GM21825 (cell line): ENCODE measurements around the gene LIMK2.
"Not testable (repeated sequence)": the region's sequence is repeated elsewhere in the genome, so short reads cannot be mapped to it uniquely, and the experiment has no call there.

Experiments
- ATAC-seq: cut with Tn5 transposase; IDR thresholded peaks from one replicate; pipeline ENCODE4 v1.9.1; 2021; ENCODE audit warnings: mild to moderate bottlenecking, moderate library complexity; ENCODE audit not compliant: unreplicated experiment

LIMK2 gene

GRCh38 chr22:31241936-31242335 lies 29.8 kb downstream of the LIMK2 start:
- ATAC-seq, result no peak

GRCh38 chr22:31243339-31244045 lies 31.4 kb downstream of the LIMK2 start:
- no peak for ATAC-seq

- no peak for ATAC-seq
These were observed 32.2 kb downstream of the LIMK2 start for GRCh38 chr22:31244046-31244942.

GRCh38 chr22:31244943-31245451 lies 32.9 kb downstream of the LIMK2 start:
- ATAC-seq, result no peak

- ATAC-seq, result not testable (repeated sequence)
These were observed 33.9 kb downstream of the LIMK2 start for GRCh38 chr22:31245998-31246397.

GRCh38 chr22:31246687-31247086 lies 34.6 kb downstream of the LIMK2 start:
- ATAC-seq, result no peak

- no peak for ATAC-seq
These were observed 35.6 kb downstream of the LIMK2 start for GRCh38 chr22:31247726-31248125.

GRCh38 chr22:31248138-31248745 lies 36.1 kb downstream of the LIMK2 start:
- no peak for ATAC-seq

DNA sequence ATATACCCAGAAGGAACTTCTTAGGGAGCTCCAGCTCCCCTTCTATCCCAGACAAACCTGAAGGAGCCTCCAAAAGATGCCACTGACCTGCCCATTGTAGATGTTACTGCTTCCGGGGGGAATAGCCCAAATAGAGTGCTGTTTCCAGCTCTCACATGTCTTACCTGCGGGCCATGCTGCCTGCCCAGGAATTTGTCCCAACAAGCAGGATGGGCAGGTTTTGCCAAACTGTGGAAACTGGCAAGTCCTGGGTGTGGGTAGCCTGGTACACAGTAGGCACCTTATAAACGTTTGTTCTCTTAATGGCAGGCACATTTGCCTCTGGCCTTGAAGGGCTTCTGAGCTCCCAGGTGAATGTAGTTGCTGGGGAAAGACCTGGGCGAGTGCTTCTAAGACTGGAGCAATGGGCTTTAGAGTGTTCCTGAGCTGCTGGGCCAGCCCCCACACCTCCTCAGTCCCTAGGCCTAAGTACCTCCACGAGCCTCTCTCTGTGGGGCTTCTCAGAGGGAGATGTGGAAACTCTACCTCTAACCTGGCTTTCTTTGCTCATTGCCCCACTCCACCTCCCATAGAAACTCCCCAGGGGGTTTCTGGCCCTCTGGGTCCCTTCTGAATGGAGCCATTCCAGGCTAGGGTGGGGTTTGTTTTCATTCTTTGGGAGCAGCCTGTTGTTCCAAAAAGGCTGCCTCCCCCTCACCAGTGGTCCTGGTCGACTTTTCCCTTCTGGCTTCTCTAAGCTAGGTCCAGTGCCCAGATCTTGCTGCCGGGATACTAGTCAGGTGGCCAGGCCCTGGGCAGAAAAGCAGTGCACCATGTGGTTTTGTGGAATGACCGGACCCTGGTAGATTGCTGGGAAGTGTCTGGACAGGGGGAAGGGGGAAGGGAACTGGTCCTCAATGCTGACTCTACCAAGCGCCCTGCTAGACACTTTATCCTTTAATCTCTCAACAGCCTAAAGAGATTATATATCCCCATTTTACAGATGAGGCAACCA lies 37.2 kb downstream of the LIMK2 start:
- no peak for ATAC-seq

GRCh38 chr22:31250740-31251600 lies 38.9 kb downstream of the LIMK2 start:
- no peak for ATAC-seq

GRCh38 chr22:31253949-31254348 lies 41.9 kb downstream of the LIMK2 start:
- no peak for ATAC-seq

GRCh38 chr22:31259798-31260473 lies 47.8 kb downstream of the LIMK2 start:
- ATAC-seq, result no peak

GRCh38 chr22:31260474-31260856 lies 48.4 kb downstream of the LIMK2 start:
- no peak for ATAC-seq

DNA sequence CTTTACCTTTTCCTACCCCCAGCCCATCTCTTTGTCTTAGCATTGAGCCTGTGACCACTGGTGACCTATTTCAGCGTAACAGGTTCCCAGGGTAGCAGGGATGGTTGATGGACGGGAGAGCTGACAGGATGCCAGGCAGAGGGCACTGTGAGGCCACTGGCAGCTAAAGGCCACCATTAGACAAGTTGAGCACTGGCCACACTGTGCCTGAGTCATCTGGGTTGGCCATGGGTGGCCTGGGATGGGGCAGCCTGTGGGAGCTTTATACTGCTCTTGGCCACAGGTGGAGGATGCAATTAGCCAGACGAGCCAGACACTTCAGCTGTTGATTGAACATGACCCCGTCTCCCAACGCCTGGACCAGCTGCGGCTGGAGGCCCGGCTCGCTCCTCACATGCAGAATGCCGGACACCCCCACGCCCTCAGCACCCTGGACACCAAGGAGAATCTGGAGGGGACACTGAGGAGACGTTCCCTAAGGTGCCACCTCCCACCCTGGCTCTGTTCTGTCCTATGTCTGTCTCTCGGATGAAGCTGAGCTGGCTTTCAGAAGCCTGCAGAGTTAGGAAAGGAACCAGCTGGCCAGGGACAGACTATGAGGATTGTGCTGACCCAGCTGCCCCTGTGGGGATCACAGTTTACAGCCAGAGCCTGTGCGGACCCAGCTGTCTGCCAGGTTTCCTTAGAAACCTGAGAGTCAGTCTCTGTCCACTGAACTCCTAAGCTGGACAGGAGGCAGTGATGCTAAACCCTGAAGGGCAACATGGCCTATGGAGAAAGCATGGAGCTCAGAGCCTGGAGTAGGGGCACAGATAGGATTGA lies 50.4 kb downstream of the LIMK2 start:
- no peak for ATAC-seq

DNA sequence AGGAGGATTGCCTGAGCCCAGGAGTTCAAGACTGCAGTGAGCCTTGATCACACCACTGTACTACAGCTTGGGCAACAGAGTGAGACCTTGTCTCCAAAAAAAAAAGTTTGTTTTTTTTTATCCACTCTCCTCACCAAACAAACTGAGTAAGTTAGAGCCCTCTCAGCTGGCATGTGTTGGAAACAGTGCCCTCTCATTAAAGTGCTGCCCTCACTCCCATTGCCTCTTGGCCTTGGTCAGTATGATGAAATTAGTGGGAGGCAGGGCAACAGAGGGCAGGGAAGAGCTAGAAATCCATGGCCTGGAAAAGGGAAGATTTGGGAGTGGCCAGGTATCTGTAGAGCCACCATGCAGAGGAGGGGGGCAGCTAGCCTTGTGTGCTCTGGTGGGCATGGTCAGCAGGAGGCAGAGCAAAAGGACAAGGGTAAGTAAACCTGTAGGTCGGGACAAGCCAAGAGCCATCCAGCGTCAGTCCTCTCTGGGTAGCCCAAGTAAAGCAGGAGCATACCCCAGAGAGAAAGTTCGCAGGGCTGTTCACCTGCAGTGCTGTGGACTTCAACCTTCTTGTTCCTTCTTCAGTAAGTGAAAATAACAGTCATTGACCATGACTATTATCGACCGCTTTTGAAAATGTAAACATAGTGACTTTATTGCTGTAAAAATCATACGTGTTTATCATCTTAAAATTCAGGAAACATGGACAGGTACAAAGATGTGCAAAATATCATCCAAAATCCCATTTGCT lies 52.0 kb downstream of the LIMK2 start:
- no peak for ATAC-seq

DNA sequence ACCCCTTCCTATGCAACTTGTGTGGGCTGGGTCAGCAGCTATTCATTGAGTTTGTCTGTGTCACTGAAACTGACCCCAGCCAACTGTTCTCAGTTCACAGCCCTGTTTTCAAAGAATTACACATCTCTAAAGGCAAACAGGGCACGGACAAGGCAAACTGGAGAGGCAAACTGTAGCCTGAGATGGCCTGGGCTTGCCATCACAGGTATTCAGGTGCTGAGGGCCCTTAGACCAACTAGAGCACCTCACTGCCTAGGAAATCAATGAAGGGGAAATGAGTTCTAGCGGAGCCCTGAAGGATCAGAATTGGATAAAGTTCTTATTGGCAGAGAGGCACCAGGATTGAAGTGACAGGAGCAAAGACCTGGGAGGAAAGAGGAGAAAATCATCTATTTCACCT lies 56.2 kb downstream of the LIMK2 start:
- no peak for ATAC-seq

DNA sequence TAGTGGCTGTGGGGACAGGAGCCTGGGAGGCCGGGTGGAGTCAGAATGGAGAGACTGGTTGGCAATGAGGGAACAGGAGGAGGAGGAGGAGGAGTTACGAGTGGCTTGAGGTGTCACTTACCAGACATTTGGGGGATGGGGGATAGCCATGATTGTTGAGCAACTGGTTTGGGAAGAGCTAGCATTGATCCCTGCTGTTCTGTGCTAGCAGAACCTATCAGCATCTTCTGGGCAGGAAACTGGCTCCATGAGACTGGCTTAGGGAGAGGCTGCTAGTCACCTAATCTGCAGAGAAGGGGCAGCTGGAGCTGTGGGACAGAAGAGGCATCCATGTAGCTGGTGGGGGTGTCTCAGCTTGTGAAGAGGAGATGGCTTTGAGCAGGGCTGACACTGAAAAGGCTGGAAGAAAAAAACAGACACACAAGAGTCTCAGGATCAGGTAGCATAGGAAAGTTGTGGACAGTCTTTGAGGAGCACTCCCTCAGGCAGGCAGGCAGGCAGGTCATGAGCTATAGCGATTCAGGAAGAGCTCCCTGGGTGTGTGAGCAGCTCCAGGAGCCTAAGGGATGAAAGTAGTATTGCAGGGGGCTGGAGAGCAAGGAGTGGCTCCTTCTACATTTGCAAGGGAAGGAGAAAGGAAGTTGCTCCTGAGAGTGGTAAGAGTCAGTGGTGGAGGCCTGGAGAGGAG lies 57.9 kb downstream of the LIMK2 start:
- no peak for ATAC-seq
